Vagina (tissue), 2 donors: ENCODE data around the gene NDUFV2.

Experiments
- POLR2A ChIP-seq, 2 donors: fragments of 450-650 bp; IDR thresholded peaks; one replicate each; pipeline ENCODE4 v1.6.1; 2017; ENCODE audit warnings: antibody characterized with exemption in 2 of 2, mild to moderate bottlenecking in 2 of 2, moderate library complexity in 2 of 2
- TF ChIP-seq, protein P1 (sequence below), 3 experiments: fragments of 450-650 bp in 2 of 3; fragments of 200-600 bp in 1 of 3; sonication (generic) in 1 of 3; IDR thresholded peaks; one replicate each; pipeline ENCODE4 v1.5.1; 2017 to 2019; ENCODE audit warnings: antibody characterized with exemption in 3 of 3, mild to moderate bottlenecking in 2 of 3, moderate library complexity in 2 of 3

- TF ChIP-seq POLR2A (IDR thresholded peaks at IDR 0.05): no peak
- TF ChIP-seq, protein P1, sequence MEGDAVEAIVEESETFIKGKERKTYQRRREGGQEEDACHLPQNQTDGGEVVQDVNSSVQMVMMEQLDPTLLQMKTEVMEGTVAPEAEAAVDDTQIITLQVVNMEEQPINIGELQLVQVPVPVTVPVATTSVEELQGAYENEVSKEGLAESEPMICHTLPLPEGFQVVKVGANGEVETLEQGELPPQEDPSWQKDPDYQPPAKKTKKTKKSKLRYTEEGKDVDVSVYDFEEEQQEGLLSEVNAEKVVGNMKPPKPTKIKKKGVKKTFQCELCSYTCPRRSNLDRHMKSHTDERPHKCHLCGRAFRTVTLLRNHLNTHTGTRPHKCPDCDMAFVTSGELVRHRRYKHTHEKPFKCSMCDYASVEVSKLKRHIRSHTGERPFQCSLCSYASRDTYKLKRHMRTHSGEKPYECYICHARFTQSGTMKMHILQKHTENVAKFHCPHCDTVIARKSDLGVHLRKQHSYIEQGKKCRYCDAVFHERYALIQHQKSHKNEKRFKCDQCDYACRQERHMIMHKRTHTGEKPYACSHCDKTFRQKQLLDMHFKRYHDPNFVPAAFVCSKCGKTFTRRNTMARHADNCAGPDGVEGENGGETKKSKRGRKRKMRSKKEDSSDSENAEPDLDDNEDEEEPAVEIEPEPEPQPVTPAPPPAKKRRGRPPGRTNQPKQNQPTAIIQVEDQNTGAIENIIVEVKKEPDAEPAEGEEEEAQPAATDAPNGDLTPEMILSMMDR (IDR thresholded peaks at IDR 0.05): no peak
Measured at GRCh38 chr18:9097349-9097748, 5.2 kb upstream of the NDUFV2 start.
